ENCODE results near the gene CLEC4F. TPM values are rescaled to one million over a fixed set of nuclear protein-coding genes. Genes with fewer than 3 reads are reported as not detected.

CLEC4F gene
- polyA plus RNA-seq, 3 donors, result 0.65 to 17.0 (median 2.3) TPM

GRCh38 chr2:70772486-70773155 lies 47.8 kb downstream of the CLEC4F start:
- peaks cover 27 to 39% of the 10 kb centered on the region in 2 donors for H3K27me3 ChIP-seq (ENCODE audit: control insufficient read depth in 2 of 2, insufficient read depth in 2 of 2, low read length in 2 of 2)

GRCh38 chr2:70771446-70771845 lies 49.0 kb downstream of the CLEC4F start:
- Histone ChIP-seq H3K36me3 (replicated peaks in 1 of 2; ENCODE audit: control insufficient read depth in 1 of 2, insufficient read depth in 2 of 2, low read length in 2 of 2) (no peaks in the 10 kb centered on the region), H4K20me1 (ENCODE audit: insufficient read depth, low read length) (no peaks in the 10 kb centered on the region), H3K4me3 (replicated peaks in 1 of 3; ENCODE audit: low read depth in 2 of 3, low read length in 3 of 3) (no peak overlapping the region), H3K4me1 (ENCODE audit: control insufficient read depth in 1 of 2, insufficient read depth in 2 of 2, low read length in 2 of 2) (peaks cover 26 to 27% of the 10 kb centered on the region in 2 donors), H3K9ac (ENCODE audit: insufficient read depth, low read length, poor library complexity, severe bottlenecking) (no peak overlapping the region), H3K79me2 (ENCODE audit: insufficient read depth, low read length) (no peaks in the 10 kb centered on the region), H2AFZ (ENCODE audit: insufficient read depth, low read depth, low read length, poor library complexity, severe bottlenecking) (no peak overlapping the region), H3K27me3 (ENCODE audit: control insufficient read depth in 2 of 2, insufficient read depth in 2 of 2, low read length in 2 of 2) (peaks cover 38 to 46% of the 10 kb centered on the region in 2 donors), H3K4me2 (replicated peaks; ENCODE audit: extremely low read depth, low read length, poor library complexity, severe bottlenecking) (no peak overlapping the region), H3K9me3 (replicated peaks in 1 of 2; ENCODE audit: control insufficient read depth in 1 of 2, insufficient read depth in 1 of 2, low read length in 2 of 2) (no peaks in the 10 kb centered on the region), H3K27ac (ENCODE audit: low read depth in 1 of 2, low read length in 2 of 2) (no peak overlapping the region)
- H3K27me3 Mint-ChIP-seq (ENCODE audit: low read depth in 3 of 3), result peaks cover 32 to 53% (median 44%) of the 10 kb centered on the region in 3 donors
- no CpG with 5 or more reads among the region's 2 CpGs for WGBS (ENCODE audit: insufficient coverage)
- H3K4me1 Mint-ChIP-seq, result peaks cover 25% of the 10 kb centered on the region
- H3K9me3 Mint-ChIP-seq, result peaks cover 4 to 29% (median 9%) of the 10 kb centered on the region in 7 donors
- no peak overlapping the region for H3K27ac Mint-ChIP-seq
- peaks cover 3 to 6% of the 10 kb centered on the region in 2 donors for H3K36me3 Mint-ChIP-seq
- DNase-seq, result no peak
- no peak overlapping the region for H3K4me3 Mint-ChIP-seq
- intact Hi-C loops (cut with micrococcal nuclease), result no loop called here
- no peak for TF ChIP-seq CTCF (IDR thresholded peaks at IDR 0.05)

More at GRCh38 chr2:70772486-70773155, 47.8 kb downstream of the CLEC4F start:
- TF ChIP-seq CTCF (IDR thresholded peaks at IDR 0.05), result no peak
- WGBS (ENCODE audit: insufficient coverage), result 50% methylated on average over 2 of the region's 2 CpGs
- no peak for DNase-seq
- Histone ChIP-seq H3K36me3 (replicated peaks in 1 of 2; ENCODE audit: control insufficient read depth in 1 of 2, insufficient read depth in 2 of 2, low read length in 2 of 2) (no peaks in the 10 kb centered on the region), H4K20me1 (ENCODE audit: insufficient read depth, low read length) (no peaks in the 10 kb centered on the region), H2AFZ (ENCODE audit: insufficient read depth, low read depth, low read length, poor library complexity, severe bottlenecking) (no peak overlapping the region), H3K27ac (ENCODE audit: low read depth in 1 of 2, low read length in 2 of 2) (no peak overlapping the region), H3K4me3 (replicated peaks in 1 of 3; ENCODE audit: low read depth in 2 of 3, low read length in 3 of 3) (no peak overlapping the region), H3K4me1 (ENCODE audit: control insufficient read depth in 1 of 2, insufficient read depth in 2 of 2, low read length in 2 of 2) (peaks cover 14 to 15% of the 10 kb centered on the region in 2 donors), H3K4me2 (replicated peaks; ENCODE audit: extremely low read depth, low read length, poor library complexity, severe bottlenecking) (no peak overlapping the region), H3K9ac (ENCODE audit: insufficient read depth, low read length, poor library complexity, severe bottlenecking) (no peak overlapping the region), H3K9me3 (replicated peaks in 1 of 2; ENCODE audit: control insufficient read depth in 1 of 2, insufficient read depth in 1 of 2, low read length in 2 of 2) (no peaks in the 10 kb centered on the region), H3K79me2 (ENCODE audit: insufficient read depth, low read length) (no peaks in the 10 kb centered on the region)
- Mint-ChIP-seq H3K27me3 (ENCODE audit: low read depth in 3 of 3) (peaks cover 27 to 43% (median 36%) of the 10 kb centered on the region in 3 donors), H3K27ac (no peak overlapping the region), H3K4me1 (peaks cover 16% of the 10 kb centered on the region), H3K36me3 (peaks cover 2 to 3% of the 10 kb centered on the region in 2 donors), H3K9me3 (peaks cover 3 to 22% (median 9%) of the 10 kb centered on the region in 7 donors), H3K4me3 (no peak overlapping the region)
- intact Hi-C loops (cut with micrococcal nuclease), result no loop called here

Measured in CD14-positive monocyte (primary cell).